Peyer's patch (tissue), 4 donors: ENCODE data around the gene GNG7.

Source experiments
- POLR2A ChIP-seq, 2 donors: fragments of 450-650 bp; IDR thresholded peaks; one replicate each; pipeline ENCODE4 v1.5.1; 2017; ENCODE audit warnings: antibody characterized with exemption in 2 of 2, mild to moderate bottlenecking in 2 of 2, moderate library complexity in 2 of 2
- TF ChIP-seq, protein P1 (sequence below), 6 experiments: fragments of 450-650 bp in 4 of 6; fragments of 200-600 bp in 2 of 6; sonication (generic) in 1 of 6; IDR thresholded peaks; one replicate each; pipeline ENCODE4 v1.5.1; 2017 to 2019; ENCODE audit warnings: antibody characterized with exemption in 6 of 6, mild to moderate bottlenecking in 3 of 6, moderate library complexity in 1 of 6

DNA sequence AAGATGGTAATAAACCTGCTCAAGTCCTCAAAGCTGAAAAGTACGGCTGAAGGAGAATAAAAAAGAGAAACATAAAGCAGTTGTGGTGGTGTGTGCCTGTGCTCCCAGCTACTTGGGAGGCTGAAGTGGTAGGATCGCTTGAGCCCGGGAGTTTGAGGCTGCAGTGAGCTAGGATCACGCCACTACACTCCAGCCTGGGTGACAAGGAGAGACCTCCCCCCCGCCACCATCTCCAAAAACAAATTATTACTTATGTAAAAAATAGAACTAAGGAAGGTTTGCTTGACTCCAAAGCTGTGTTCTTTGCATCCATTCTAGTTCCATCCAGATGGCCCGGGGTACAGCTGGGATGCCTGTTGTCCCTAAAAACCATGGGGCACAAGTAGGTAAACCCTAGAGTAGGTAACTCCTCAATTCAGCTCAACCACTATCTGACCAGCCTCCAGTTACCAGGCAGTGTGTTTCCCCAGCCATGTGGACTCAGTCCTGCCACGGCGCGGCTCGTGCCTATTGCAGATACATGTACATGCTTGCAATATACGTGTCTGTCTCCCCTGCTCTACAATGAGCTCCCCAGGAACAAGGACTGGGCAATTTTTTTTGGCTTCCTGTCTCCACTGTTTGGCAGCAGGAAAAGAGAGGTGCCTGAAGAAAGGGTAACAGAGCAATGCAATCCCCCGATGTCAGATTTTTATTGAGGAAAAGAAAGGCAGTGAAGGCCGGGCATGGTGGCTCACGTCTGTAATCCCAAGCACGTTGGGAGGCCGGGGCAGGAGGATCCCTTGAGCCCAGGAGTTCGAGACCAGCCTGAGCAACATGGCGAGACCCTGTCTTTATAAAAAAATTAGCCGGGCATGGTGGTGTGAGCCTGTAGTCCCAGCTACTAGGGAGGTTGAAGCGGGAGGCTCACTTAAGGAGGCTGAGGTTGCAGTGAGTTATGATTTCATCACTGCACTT is 101.3 kb downstream of the GNG7 start:
- TF ChIP-seq, protein P1, sequence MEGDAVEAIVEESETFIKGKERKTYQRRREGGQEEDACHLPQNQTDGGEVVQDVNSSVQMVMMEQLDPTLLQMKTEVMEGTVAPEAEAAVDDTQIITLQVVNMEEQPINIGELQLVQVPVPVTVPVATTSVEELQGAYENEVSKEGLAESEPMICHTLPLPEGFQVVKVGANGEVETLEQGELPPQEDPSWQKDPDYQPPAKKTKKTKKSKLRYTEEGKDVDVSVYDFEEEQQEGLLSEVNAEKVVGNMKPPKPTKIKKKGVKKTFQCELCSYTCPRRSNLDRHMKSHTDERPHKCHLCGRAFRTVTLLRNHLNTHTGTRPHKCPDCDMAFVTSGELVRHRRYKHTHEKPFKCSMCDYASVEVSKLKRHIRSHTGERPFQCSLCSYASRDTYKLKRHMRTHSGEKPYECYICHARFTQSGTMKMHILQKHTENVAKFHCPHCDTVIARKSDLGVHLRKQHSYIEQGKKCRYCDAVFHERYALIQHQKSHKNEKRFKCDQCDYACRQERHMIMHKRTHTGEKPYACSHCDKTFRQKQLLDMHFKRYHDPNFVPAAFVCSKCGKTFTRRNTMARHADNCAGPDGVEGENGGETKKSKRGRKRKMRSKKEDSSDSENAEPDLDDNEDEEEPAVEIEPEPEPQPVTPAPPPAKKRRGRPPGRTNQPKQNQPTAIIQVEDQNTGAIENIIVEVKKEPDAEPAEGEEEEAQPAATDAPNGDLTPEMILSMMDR (IDR thresholded peaks at IDR 0.05) = no peak
- no peak for TF ChIP-seq POLR2A (IDR thresholded peaks at IDR 0.05)
